Activated effector memory CD4-positive, alpha-beta T cell treated with Interleukin-2 at 50 U/mL for 16 hours (primary cell): ENCODE measurements around the gene ASTL.

ENCODE experiments used
- DNase-seq: peaks from one replicate; pipeline ENCODE4 v3.0.0-alpha.2; 2020

Gene ASTL

DNA sequence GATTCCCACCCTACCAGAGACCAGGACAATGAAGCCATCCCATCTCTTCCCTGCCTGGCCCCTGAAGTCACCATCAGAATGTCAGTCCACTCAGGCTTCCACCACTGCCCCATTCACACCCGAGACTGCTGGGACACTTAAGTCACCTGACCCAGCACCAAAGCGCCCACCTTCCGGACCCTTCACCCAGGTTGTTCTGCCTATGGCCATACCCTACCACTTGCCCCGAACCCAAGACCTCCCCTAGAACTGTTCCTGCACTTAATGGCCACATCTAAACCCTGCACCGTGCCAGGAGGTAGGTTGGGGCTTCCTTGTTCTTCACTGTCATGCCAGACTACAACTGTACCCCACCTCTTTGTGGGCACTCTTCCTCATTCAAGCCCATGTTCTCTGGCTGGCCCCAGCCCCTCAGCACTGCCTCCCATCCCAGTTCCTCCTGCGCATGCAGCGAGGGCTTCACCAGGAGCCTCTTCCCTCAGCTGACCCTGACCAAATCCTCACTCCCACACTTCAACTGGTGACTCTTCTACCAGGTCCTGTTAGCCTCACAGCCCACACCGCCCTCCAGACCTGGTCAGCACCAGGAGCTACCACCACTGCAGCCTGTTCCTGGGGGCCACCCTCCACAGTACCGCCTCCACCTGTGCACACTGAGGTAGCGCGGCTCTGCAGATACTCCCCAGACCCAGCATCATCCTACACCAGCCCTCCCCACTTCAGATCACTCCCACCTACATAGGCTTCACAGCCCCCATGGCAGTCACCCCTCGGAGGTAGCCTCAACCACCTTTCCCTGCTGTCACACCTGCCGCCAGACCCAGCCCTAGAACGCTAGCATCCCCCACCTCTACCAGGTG lies 13.7 kb downstream of the ASTL start:
- no peak for DNase-seq

DNA sequence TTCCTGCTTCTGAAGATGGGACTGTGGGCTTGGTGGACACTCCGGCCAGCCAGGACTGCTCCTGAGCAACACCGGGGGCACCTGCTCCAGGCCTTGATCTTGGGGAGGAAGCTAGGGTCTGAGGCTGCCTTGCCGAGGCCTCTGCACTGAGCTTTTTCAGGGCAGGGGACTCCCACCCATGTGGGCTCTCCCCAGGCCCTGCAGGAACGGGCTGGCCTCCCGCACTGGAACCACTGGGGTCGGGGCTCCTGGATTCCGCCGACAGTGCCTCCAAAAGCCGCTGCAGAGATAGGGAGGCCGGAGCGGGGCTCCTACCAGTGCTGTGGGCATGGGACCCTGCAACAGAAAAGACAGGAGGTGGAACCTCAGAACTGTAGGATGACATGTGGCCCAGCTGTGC lies 14.4 kb downstream of the ASTL start:
- no peak for DNase-seq

DNA sequence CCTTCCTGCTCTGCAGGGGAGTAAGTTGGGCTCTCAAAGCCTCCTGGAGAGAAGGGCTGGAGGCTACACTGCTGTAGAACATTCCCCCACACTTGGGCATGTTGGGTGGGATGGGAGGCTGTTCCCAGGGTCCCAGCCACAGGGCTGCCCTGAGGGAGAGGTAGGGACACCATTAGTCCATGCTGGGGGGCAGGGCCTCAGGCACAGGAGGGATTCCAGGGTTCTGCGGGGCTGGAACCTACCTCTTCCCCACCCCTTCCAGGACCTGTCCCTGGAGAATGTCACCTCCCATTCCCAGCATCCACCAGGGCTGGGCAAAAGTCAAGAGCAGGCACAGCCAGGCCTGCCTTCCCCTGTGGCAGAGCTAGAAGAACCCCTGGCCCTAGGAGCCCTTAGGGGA lies 15.0 kb downstream of the ASTL start:
- DNase-seq, result no peak

DNA sequence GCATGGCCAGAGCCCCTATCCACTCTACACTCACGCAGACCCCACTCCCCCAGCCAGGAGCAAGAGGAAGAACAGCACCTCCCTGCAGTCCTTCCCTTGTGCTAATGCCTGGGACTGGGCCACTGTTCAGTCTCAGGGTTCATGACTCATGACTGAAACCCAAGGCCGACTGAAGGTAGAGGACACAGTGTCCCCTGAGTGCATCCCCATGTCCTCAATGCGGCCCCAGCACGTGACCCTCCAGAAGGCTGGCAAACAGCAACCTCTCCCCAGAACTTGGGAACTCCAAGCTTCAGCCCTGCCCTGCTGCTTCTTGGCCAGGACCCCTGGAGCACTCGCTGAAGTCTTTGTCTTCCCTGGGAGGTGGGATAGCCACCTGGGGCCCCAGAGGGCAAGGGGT lies 15.9 kb downstream of the ASTL start:
- no peak for DNase-seq

DNA sequence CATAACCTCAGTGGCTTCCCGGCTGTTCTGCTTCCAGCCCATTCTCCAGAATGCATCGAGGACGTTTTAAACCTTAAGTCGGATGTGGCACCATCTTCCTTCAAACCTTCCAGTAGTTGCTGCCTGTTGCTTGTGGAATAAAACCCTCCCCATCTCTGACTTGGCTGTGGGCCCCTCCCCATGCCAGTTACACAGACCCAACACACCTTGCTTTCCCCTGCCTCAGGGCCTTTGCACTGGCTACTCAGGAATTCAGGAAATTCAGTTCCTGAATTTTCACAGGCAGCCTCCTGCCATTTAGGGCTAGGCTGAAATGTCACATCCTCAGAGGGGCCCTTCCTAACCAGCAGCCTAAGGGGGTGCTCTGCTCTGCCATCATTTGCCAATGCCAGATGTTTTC lies 16.9 kb downstream of the ASTL start:
- no peak for DNase-seq

DNA sequence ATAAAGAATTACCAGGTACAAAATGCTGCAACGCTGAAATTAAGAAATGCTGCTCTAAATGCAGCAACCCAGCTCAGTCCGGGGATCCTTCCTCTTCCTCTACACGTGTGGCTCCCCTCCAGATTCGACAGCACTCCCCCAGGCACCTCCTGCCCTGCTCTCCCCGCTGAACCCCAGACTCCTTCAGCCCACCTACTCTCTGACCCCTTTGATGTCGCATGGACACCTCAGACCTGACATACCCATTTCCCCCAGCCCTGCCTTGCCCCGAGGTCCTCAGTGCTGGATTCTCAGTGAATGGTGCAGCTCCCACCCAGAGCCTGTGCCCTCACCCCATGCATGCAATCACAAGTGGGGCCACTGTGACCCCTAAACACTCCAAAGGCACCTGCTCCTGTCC lies 17.3 kb downstream of the ASTL start:
- DNase-seq, result no peak

DNA sequence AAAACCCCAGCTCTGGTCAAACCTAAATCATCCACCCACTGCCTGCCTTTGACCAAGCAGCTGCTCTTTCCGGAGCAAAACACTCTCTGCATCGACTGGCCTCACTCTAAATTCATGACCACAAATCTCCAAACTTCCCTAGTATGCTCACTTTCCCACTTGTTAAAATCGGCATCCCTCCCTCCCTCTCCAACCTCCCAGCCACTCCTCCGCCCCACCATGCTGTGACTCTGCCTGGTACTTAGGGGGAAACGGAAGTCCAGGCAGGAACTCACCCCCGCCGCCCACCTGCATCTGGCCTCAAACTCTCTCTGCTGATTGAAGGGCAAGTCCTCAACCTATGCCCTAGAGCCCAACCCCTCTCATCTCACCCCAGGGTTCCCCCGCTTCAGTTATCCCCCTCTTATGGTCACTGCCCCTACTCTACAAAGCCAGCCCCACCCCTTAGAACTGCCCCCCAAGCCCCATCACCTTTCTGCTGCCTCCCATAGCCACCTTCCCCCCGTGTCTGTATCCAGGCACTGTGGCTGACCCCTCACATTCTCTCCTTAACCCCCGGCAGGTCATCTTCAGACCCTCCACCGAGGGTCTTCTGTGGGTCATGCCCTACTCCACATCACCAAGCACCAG lies 18.1 kb downstream of the ASTL start:
- no peak for DNase-seq

DNA sequence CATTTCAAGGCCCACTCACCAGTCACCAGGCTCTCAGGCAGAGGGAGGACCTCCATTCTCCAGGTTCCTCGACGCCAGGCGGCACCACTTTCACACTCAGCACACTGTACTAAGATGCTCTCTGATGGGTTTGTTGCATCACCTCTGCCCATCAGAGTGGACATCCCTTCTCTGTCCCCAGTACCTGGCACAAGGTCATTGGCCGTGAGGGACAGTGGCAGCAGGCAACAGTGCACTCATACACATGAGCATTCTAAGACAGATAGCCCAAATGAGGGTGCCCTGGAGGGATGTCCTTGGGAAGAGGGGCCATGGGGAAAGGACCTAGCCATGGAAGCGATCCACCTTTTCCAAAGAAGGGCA lies 18.9 kb downstream of the ASTL start:
- DNase-seq, result no peak

DNA sequence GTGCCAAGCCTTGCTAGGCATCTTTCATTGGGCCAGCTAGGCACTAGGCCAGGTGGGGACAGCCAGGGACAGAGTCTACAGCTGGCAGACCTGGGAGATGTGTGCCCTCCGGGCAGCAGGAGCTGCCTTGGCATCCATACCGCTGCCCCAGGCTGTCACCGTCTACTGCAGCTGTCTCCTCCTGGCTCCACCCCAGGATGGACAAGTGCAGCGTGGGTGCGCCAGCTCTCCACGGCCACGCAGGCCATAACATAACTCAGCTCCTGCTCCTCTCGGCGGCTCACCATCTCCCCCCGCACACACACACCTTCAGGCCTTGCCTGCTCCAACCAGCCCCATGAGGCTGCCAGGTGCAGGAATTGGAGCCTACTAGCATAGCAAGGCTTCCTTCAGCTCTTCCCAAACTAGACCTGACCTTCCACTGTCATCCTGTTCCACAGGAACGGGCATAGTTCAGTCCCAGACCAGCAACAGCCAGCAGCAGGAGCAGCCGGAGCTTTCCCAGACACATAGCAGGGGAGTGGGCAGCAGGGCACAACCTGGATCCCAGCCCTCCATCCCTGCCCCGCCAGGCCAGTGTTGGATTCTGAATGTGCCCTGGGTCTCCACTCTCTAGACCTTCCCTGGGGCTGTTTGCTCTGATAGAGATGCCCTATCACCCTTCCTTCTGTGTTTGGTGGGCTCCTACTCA lies 19.5 kb downstream of the ASTL start:
- no peak for DNase-seq

DNA sequence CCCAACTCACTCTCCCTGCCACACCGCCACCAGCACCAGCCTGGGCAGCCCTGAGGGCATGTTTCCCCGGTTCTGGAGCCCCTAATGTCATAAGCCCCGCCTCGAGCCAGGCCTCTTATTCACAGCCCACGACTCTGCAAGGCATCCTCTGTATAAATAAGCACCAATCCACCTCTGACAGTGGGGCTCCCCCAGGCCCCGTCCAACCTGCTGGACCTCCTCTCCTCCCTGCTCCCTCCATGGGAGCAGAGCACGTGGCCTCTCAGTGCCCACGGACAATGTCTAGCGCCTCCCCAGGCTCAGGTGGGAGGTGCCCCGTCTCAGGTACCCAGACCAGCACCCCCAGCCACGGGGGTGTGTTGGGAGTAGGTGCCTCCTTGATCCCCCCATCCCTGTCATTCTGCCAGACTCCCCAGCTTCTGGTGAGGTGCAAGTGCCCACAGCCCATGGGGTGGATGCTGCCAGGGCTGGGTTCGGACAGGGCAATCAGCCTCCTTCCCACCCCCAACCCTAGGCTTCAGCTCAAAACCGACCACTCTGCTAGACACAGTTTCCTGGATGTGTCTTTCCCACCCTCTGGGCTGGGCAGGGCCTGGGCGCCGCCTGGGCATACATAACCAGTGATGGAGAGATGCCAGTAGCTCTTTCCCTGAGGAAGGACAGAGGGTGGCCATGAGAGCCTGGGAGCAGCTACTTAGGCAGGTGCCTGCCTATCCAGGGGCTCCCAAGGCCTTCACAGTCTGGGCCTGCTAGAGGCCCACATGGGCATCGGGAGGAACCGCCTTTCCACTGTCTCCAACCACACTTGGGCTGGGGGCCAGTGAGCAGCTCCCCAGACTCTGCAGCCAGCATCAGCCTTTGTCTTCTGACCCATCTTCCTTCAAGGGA lies 20.4 kb downstream of the ASTL start:
- no peak for DNase-seq

DNA sequence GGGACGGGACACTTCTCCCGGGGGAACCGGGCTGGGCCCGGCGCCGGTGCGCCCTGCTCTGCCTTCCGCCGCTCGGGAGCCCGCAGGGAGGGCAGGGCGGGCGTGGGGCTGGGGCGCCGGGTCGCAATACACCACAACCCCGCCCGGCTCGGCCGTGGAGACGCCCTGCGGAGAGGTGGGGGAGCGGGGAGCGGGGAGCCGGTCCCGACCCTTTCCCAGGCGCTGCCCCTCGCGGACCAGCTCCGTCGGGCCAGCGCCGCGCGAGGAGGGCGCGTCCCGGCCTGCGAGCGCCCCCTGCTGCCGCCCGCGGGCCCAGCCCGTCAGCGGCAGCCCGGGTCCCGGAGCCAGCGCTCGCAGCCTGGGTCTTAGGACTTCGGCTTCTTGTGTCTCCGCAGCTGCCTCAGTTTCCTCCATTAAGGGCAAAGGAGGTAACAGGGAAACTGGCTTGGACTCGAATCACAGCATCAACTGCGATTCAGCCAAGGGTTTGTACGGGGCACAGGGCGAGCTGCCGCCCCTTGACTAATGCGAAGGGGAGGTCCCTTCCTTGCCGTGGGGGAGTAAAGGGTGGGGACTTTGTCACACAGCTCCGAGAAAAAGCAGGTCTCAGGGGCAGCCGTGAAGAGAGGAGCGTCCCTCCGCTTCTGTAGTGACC lies 21.3 kb downstream of the ASTL start:
- DNase-seq, result peak; percentile 55

DNA sequence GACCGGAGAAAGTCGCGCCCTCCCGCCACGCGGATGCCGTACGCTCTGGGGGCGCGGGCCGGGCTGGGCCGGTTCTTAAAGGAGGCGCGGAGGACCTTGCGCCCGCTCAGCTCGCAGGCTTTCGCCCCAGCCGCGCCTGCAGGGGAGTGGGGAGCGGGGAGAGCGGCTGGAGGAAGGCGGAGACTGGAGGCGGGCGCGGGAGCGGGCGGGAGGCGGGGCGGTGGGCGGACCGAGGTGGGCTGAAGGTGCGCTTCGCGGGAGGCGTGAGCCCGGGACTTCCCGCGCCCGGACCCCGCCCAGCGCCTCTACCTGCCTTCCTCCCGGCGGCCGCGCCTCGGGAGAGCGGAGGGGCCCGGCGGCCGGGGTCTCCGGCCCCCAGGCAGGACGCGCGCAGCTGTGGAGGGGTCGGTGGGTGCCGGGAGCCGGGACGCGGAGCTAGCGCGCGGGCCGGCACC lies 21.9 kb downstream of the ASTL start, which contains the start of gene ADRA2B:
Gene ADRA2B (minus strand): TSS at position 148 of the 455 bp plus-strand sequence. CDS start 422 bp downstream, outside the sequence.
- DNase-seq, result peak; percentile 66

DNA sequence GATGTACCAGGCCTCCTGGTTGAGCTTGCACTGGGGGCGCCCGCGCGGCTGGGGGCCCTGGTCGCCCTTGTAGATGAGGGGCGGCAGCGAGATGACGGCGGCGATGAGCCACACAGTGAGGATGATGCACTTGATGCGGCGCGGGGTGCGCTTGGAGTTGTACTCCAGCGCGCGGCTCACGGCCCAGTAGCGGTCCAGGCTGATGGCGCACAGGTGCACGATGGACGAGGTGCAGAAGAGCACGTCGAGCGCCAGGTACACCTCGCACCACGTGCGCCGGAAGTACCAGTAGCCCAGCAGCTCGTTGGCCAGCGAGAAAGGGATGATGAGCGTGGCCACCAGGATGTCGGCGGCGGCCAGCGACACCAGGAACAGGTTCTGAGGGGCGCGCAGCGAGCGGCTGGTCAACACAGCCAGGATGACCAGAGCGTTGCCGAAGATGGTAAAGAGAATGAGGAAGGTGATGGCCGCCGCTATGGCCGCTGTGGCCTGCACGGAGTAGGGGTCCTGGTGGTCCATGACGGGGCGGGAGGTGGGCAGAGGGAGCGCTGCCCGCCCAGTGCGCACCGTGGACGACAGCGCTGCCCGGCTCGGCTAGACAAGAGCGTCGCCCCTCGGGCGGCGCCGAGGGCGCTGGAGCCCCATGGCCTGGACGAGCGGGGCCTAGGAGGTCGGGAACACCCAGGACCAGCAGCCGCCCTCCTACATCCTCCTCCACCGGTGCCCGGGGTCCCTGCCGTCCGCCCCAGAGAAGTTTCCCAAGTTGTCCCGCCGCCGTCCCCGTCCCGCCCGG lies 22.5 kb downstream of the ASTL start:
- DNase-seq, result no peak

DNA sequence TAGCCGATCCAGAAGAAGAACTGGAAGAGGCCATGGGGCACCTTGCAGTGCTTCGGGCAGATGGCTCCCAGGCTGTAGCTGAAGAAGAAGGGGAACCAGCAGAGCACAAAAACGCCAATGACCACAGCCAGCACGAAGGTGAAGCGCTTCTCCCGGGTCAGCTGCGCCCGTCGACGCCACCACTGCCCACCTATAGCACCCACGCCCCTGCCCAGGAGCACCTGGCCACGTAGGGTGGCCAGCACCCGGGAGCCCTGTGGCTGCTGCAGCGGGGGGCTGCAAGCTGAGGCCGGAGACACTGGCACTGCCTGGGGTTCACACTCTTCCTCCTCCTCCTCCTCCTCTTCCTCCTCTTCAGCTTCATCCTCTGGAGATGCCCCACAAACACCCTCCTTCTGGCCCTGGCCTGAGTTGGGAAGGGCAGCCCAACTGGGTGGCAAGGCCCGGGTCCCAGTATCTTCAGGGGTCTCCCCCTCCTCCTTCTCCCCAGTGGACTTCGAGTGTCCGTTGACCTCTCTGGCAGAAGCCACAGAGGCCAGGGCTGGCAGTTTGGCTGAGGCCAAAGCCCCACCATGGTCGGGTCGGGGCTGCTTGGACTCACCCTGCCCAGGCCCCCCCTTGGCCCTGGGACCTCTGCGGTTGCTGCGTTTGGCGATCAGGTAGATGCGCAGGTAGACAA lies 23.3 kb downstream of the ASTL start:
- no peak for DNase-seq

DNA sequence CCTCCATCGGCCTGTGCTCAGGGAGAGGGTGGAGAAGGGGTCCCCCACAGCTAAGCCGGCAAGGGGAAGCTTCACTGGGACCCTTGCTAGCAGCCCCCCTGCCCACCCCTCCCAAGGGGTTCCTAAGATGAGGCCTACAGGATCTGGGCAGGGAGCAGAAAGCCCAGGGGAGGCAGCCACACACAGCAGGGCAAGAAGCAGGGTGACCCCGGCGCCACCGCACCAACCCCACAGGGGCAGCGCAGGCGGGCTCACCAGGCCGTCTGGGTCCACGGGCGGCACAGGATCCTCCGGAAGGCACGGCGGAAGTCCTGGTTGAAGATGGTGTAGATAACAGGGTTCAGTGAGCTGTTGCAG lies 23.8 kb downstream of the ASTL start:
- no peak for DNase-seq

DNA sequence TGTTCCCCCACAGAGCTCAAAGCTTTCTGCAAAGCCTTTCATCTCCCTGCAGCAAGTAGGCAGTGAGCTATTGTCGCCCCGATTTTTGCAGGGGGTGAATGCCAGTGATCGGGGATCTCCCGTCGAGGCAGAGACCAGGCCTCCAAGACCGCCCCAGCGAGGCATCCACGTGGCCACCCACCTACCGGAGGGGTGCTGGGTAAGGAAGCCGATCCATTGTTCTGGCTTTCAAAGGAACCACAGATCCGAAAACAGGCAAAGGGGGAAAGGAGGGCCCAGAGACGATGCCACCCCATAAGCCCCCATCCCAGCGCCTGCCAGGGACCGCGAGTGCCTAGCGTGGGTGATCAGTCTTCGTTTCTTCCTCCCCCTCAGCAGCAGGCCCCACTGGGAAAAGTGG lies 24.4 kb downstream of the ASTL start:
- DNase-seq, result no peak

DNA sequence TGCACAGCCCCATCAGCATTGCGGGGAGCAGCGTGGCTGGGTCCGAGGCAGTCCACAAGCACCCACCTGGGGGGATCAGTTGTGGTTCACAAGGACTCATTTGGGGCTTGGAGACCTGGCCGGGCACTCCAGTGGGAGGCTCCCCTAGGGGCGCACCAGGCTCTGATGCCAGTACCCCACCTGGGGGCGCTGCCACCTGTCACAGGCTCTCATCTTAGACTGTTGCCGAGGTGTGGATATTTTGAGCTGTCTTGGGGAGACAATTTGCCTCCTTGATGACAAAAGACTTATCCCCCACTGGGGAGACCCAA lies 25.0 kb downstream of the ASTL start:
- DNase-seq, result no peak

DNA sequence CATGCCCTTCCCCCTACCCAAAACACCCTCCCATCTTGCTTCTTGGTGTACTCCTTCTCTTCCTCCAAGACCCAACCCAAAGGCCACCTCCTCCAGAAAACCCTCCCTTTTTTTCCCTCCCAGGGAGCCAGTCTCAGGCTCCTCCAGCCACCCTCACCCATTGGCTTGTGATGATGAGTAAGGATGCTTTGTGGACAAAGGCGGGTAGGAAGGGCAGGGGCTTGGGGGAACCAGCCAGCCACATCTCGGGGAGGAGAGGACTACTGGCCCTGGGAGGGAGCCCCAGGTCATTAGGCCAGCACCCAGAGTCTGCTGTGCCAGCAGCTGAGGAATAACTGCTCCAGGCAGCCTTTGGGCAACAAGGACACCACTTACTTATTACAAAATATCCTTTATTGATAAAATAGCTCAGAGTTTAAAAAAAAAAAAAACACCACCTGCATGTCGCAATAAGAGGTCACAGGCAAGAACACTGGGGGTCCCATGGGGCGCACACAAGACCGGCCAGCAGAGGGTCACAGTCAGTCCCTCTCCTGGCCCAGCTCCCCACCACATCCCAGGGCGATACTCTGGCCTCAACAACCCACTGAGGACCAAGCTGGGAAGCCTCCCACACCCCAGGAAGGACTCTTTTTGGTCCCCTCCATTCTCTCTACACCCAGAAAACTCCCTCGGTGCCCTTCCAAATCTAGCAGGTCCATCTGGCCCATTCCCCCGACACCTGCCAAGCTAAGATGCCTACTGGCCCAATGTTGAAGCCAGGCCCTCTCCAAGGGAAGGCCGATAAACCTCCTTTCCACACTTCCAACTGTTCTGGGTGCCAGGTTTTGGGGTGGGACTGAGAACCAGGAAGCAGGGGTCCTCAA lies 25.6 kb downstream of the ASTL start:
- no peak for DNase-seq

DNA sequence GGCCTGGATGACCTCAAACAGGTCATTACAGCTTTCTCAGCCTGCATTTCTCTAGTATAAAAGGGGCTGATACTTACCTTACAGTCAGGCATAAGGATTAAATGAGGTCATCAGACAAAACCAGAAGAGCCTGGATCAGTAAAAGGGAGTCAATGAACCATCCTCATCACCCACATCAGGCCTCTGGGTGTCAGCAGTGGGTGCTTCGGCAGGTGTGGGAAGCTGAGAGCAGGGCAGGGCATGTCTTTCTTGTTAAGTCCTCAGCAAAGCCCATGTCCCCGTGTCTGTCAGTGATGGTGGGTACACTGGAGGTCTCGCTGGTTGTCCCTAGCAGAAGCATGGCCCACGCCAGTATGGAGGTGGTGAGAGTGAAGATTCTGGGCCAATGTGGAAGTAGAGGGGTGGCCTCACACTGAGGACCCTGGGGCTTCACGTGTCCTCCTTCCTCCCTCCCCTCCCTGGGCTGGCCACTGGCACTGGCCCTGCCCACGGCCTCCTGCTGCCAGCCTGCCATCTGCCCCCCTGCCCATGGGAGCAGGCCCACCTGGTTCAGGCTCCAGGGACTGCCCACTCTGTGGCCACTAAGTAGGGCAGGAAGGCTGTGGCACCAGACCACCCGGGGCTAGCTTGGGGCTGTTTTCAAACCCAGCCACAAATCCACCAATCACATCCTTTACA lies 26.3 kb downstream of the ASTL start:
- no peak for DNase-seq

DNA sequence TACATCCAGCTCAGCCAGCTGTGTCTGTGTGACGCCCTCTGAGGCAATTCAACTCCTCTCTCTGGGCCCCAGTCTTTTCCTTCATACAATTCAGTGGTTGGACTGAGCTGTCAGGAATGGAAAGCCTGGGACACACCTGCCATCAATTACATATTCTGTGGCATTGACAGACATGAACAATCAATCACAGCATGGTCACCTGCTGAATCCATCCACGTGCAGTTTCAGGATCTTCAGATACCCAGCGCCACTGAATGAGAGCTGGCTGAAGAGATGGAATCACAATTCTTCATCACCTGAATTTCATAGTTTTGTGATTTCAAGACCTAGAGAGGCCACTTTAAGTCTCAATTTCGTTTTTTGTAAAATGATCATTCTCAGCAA lies 27.1 kb downstream of the ASTL start:
- no peak for DNase-seq
